Breast epithelium (tissue), 4 donors: ENCODE results near the gene SLC11A1. TPM values are rescaled to one million over a fixed set of nuclear protein-coding genes. Genes with fewer than 3 reads are reported as not detected.

Source experiments
- DNase-seq, 2 donors: peaks; one replicate each; pipeline ENCODE4 v3.0.0-alpha.2; 2019; ENCODE audit warnings: low spot score in 2 of 2
- H3K27ac ChIP-seq, 2 donors: fragments of 200-600 bp; sonication (generic) in 1 of 2; one replicate each; pipeline ENCODE4 v1.5.1; 2016 to 2019; ENCODE audit warnings: mild to moderate bottlenecking in 1 of 2
- H3K27me3 ChIP-seq, 2 donors: fragments of 200-600 bp; sonication (generic) in 1 of 2; one replicate each; pipeline versions ENCODE4 v1.5.1 to v1.6.0; 2017 to 2019; ENCODE audit warnings: control low read depth in 1 of 2, mild to moderate bottlenecking in 1 of 2
- H3K36me3 ChIP-seq: fragments of 200-600 bp; one replicate; pipeline ENCODE4 v1.5.1; 2019
- H3K4me1 ChIP-seq, 2 donors: fragments of 200-600 bp; sonication (generic); one replicate each; pipeline ENCODE4 v1.5.1; 2016 to 2019; ENCODE audit warnings: control low read depth in 1 of 2
- H3K4me3 ChIP-seq, 3 donors: fragments of 200-600 bp; sonication (generic); 1 replicate in 2 of 3; 2 replicates in 1 of 3; pipeline ENCODE4 v1.5.1; 2016 to 2019; ENCODE audit warnings: mild to moderate bottlenecking in 3 of 3, moderate library complexity in 2 of 3
- H3K9me3 ChIP-seq, 2 donors: fragments of 200-600 bp; sonication (generic) in 1 of 2; one replicate each; pipeline ENCODE4 v1.5.1; 2016 to 2019; ENCODE audit warnings: control low read depth in 1 of 2
- CTCF ChIP-seq, 3 donors: fragments of 450-650 bp; IDR thresholded peaks; one replicate each; pipeline ENCODE4 v1.5.1; 2016 to 2017; ENCODE audit warnings: antibody characterized with exemption in 3 of 3, mild to moderate bottlenecking in 3 of 3, moderate library complexity in 3 of 3
- POLR2A ChIP-seq: fragments of 450-650 bp; IDR thresholded peaks from one replicate; pipeline ENCODE4 v1.6.1; 2016; ENCODE audit warnings: antibody characterized with exemption, mild to moderate bottlenecking, moderate library complexity
- POLR2AphosphoS5 ChIP-seq, 3 donors: sonication (generic); formaldehyde crosslinking; IDR thresholded peaks; one replicate each; pipeline ENCODE4 v1.6.1; 2017; ENCODE audit warnings: antibody characterized with exemption in 3 of 3
- intact Hi-C: fragments of 100-400 bp; cut with DNase I; formaldehyde crosslinking; loops from one replicate; pipeline ENCODE4 v1.15.1; 2023; ENCODE audit warnings: low total_unique reads
- total RNA-seq, 3 donors: library from RNA; depleted of rRNA; stranded (reverse); fragments of >200 nt; gene quantifications; one replicate each; pipeline ENCODE4 v1.1.0, GENCODE V29; 2016

Gene SLC11A1
- total RNA-seq, 3 donors from 2014 or later: 14.4 to 53.4 (median 17.9) TPM

DNA sequence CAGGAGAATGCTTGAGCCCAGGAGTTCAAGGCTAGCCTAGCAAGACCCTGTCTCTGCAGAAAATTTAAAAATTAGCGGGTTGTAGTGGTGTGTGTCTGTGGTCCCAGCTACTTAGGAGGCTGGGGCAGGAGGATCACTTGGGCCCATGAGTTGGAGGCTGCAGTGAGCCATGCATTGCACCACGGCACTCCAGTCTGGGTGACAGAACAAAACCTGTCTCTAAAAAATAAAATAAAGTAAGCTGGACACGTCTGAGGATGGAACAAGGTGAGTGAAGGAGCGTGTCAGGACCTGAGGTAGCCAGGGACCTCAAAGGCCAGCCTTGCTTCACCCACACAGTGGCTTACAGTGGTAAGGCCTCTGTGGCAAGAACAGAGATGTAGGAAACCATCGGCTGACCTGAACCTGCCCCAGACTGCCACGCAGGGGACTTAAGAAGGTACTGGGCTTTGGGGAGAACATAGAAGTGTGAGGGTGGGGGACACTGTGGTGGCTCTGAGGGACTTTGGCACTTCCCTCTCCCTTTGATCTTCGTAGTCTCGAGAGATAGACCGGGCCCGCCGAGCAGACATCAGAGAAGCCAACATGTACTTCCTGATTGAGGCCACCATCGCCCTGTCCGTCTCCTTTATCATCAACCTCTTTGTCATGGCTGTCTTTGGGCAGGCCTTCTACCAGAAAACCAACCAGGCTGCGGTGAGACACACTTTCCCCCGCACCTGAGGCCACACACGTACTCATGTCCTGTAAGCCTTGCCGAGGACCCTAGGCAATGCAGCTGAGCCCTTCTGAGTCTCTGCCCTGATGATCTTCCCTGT is 7.5 kb downstream of the SLC11A1 start:
- Histone ChIP-seq H3K4me3 (no peak overlapping the region), H3K27me3 (no peaks in the 10 kb centered on the region), H3K27ac (no peak overlapping the region), H3K36me3 (no peaks in the 10 kb centered on the region), H3K4me1 (no peaks in the 10 kb centered on the region), H3K9me3 (no peaks in the 10 kb centered on the region)
- DNase-seq: no peak
- intact Hi-C loops: no loop called here
- no peak for TF ChIP-seq POLR2AphosphoS5 (IDR thresholded peaks at IDR 0.05)

DNA sequence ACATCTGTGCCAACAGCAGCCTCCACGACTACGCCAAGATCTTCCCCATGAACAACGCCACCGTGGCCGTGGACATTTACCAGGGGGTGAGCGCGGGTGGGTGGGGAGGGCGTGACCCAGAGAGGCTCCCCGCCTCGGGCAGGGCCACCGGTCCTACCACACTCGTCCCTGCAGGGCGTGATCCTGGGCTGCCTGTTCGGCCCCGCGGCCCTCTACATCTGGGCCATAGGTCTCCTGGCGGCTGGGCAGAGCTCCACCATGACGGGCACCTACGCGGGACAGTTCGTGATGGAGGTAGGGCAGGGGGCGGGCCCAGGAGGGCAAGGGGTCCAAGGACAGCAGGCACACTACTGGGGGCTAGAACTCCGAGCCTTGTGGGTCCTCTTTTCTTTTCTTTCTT is 9.1 kb downstream of the SLC11A1 start:
- Histone ChIP-seq H3K4me3 (no peak overlapping the region), H3K4me1 (no peaks in the 10 kb centered on the region), H3K27ac (no peak overlapping the region), H3K9me3 (no peaks in the 10 kb centered on the region), H3K27me3 (no peaks in the 10 kb centered on the region), H3K36me3 (no peaks in the 10 kb centered on the region)
- TF ChIP-seq CTCF (IDR thresholded peaks at IDR 0.05): no peak
- no peak for TF ChIP-seq POLR2AphosphoS5 (IDR thresholded peaks at IDR 0.05)
- TF ChIP-seq POLR2A: no peak
- intact Hi-C loops: no loop called here
- DNase-seq: no peak

DNA sequence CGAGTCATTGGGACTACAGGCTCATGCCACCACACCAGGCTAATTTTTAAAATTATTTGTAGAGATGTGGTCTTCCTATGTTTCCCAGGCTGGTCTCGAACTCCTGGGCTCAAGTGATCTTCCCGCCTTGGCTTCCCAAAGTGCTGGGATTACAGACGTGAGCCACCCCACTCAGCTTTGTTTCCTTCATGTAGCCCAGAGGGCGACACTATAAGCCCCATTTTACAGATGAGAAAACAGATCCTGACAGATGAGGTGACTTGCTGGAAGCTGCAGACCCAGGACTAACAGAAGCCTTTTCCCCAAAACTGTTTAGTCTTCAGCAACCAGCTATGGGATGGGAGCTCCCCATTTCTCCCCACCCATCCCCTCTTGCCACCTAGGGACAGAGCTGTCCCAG is 10.4 kb downstream of the SLC11A1 start:
- Histone ChIP-seq H3K4me1 (peaks cover 0 to 3% of the 10 kb centered on the region in 2 donors), H3K27me3 (no peaks in the 10 kb centered on the region), H3K36me3 (no peaks in the 10 kb centered on the region), H3K9me3 (no peaks in the 10 kb centered on the region), H3K27ac (no peak overlapping the region), H3K4me3 (no peak overlapping the region)
- no peak for DNase-seq
- intact Hi-C loops: no loop called here
- TF ChIP-seq POLR2AphosphoS5 (IDR thresholded peaks at IDR 0.05) (no peak), CTCF (IDR thresholded peaks at IDR 0.05) (no peak)

DNA sequence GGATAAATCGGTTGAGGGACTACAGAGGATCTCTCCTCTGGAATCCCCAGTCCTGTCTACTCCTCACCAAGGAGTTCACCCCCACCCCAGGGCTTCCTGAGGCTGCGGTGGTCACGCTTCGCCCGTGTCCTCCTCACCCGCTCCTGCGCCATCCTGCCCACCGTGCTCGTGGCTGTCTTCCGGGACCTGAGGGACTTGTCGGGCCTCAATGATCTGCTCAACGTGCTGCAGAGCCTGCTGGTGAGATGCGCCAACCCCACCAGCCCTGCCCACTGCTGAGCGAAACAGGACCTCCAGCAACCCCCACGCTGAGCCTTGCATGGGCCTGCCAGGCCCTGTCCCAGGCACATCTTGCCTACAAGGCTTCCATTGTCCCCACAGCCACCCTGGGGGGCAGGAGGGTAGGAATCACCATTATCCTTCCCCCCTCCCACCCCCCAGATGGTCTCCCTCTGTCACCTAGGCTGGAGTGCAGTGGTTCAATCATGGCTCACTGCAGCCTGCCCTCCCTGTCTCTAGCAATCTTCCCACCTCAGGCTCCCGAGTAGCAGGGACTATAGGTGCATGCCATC is 10.9 kb downstream of the SLC11A1 start:
- H3K27ac ChIP-seq: no peak overlapping the region
- no peak for DNase-seq
- no peaks in the 10 kb centered on the region for H3K9me3 ChIP-seq
- intact Hi-C loops: no loop called here
- H3K36me3 ChIP-seq: no peaks in the 10 kb centered on the region
- H3K4me3 ChIP-seq: no peak overlapping the region
- TF ChIP-seq POLR2A (no peak), POLR2AphosphoS5 (IDR thresholded peaks at IDR 0.05) (no peak), CTCF (IDR thresholded peaks at IDR 0.05) (no peak)
- peaks cover 0 to 3% of the 10 kb centered on the region in 2 donors for H3K4me1 ChIP-seq
- no peaks in the 10 kb centered on the region for H3K27me3 ChIP-seq

DNA sequence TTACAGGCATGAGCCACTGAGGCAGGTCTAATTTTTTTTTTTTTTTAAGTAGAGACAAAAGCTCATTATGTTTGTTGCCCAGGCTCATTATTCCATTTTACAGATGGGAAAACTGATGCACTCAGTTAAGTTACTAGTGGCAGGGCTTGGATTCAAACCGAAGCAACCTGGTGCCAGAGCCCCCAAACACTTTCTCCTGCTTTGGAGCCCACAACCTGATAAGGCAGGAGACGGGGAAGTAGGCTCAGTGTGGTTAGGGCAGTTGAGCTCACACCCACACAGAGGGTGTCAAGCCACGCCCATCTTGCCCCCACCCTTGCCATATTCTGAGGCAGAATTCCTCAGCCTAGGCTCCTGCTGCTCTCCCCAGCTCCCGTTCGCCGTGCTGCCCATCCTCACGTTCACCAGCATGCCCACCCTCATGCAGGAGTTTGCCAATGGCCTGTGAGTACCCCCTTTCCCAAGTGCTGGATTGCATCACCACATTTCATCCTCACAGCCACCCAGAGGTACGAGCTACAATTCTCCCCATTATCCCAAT is 11.7 kb downstream of the SLC11A1 start:
- Histone ChIP-seq H3K4me1 (peaks cover 0 to 3% of the 10 kb centered on the region in 2 donors), H3K27ac (no peak overlapping the region), H3K27me3 (no peaks in the 10 kb centered on the region), H3K36me3 (no peaks in the 10 kb centered on the region), H3K9me3 (no peaks in the 10 kb centered on the region), H3K4me3 (no peak overlapping the region)
- DNase-seq: no peak
- intact Hi-C loops: no loop called here
- TF ChIP-seq CTCF (IDR thresholded peaks at IDR 0.05): no peak
- no peak for TF ChIP-seq POLR2AphosphoS5 (IDR thresholded peaks at IDR 0.05)
